HG03469 (cell line): ENCODE measurements around the gene NRG3.

Experiments used
- ATAC-seq: cut with Tn5 transposase; IDR thresholded peaks from one replicate; pipeline ENCODE4 v1.9.1; 2021; ENCODE audit warnings: mild to moderate bottlenecking, moderate library complexity, moderate number of reproducible peaks; ENCODE audit not compliant: unreplicated experiment

Gene NRG3

GRCh38 chr10:82452676-82453075 lies 577.7 kb downstream of the NRG3 start:
- no peak for ATAC-seq

- ATAC-seq: no peak
These were observed 578.8 kb downstream of the NRG3 start for GRCh38 chr10:82453678-82454293.

- no peak for ATAC-seq
These were observed 588.0 kb downstream of the NRG3 start for GRCh38 chr10:82462910-82463551.

GRCh38 chr10:82463614-82464013 lies 588.6 kb downstream of the NRG3 start:
- no peak for ATAC-seq

- no peak for ATAC-seq
These were observed 589.3 kb downstream of the NRG3 start for GRCh38 chr10:82464191-82464818.

- no peak for ATAC-seq
These were observed 590.0 kb downstream of the NRG3 start for GRCh38 chr10:82464966-82465365.

GRCh38 chr10:82468453-82468852 lies 593.5 kb downstream of the NRG3 start:
- ATAC-seq: no peak

- no peak for ATAC-seq
These were observed 597.7 kb downstream of the NRG3 start for GRCh38 chr10:82472406-82473335.

- no peak for ATAC-seq
These were observed 602.8 kb downstream of the NRG3 start for GRCh38 chr10:82477776-82478175.

GRCh38 chr10:82492647-82493046 lies 617.7 kb downstream of the NRG3 start:
- no peak for ATAC-seq

GRCh38 chr10:82496114-82496513 lies 621.1 kb downstream of the NRG3 start:
- ATAC-seq: no peak

- ATAC-seq: no peak
These were observed 622.4 kb downstream of the NRG3 start for GRCh38 chr10:82497439-82497838.

- ATAC-seq: no peak
These were observed 624.0 kb downstream of the NRG3 start for GRCh38 chr10:82498976-82499375.

- ATAC-seq: no peak
These were observed 630.0 kb downstream of the NRG3 start for GRCh38 chr10:82505009-82505408.

GRCh38 chr10:82506680-82507376 lies 631.8 kb downstream of the NRG3 start:
- ATAC-seq: no peak

- ATAC-seq: no peak
These were observed 640.3 kb downstream of the NRG3 start for GRCh38 chr10:82515256-82515655.

- no peak for ATAC-seq
These were observed 654.1 kb downstream of the NRG3 start for GRCh38 chr10:82529062-82529461.

GRCh38 chr10:82535457-82535856 lies 660.5 kb downstream of the NRG3 start:
- no peak for ATAC-seq

- no peak for ATAC-seq
These were observed 661.7 kb downstream of the NRG3 start for GRCh38 chr10:82536668-82537067.

- no peak for ATAC-seq
These were observed 663.3 kb downstream of the NRG3 start for GRCh38 chr10:82538272-82538671.

- ATAC-seq: no peak
These were observed 668.6 kb downstream of the NRG3 start for GRCh38 chr10:82543631-82544030.
